ENCODE data around the gene EIF1AY.
"Not testable (repeated sequence)": the region's sequence is repeated elsewhere in the genome, so short reads cannot be mapped to it uniquely, and the experiment has no call there.

EIF1AY gene

GRCh38 chrY:20575531-20576121 is at the start of gene EIF1AY:
Gene EIF1AY, plus strand, starts transcription at chrY:20575776. Its CDS starts 96 bp downstream, at chrY:20575872.
- peak in 3 of 6 experiments; percentile 86 to 90 (median 88) for DNase-seq

- peak in 1 of 6 experiments; percentile 0 for DNase-seq
These were observed 47.1 kb upstream of the EIF1AY start for GRCh38 chrY:20528435-20528834.

GRCh38 chrY:20538186-20538585 is 37.4 kb upstream of the EIF1AY start:
- DNase-seq = no peak

GRCh38 chrY:20538933-20539332 is 36.6 kb upstream of the EIF1AY start:
- DNase-seq = no peak

- no peak for DNase-seq
These were observed 31.1 kb upstream of the EIF1AY start for GRCh38 chrY:20544451-20544960.

- no peak for DNase-seq
These were observed 29.5 kb upstream of the EIF1AY start for GRCh38 chrY:20546071-20546470.

- no peak for DNase-seq
These were observed 26.3 kb upstream of the EIF1AY start for GRCh38 chrY:20549289-20549688.

- peak in 1 of 6 experiments; percentile 0 for DNase-seq
These were observed 23.7 kb upstream of the EIF1AY start for GRCh38 chrY:20551840-20552239.

GRCh38 chrY:20552764-20553323 is 22.7 kb upstream of the EIF1AY start:
- not testable (repeated sequence) for DNase-seq

GRCh38 chrY:20555820-20556219 is 19.8 kb upstream of the EIF1AY start:
- no peak for DNase-seq

- no peak for DNase-seq
These were observed 16.9 kb upstream of the EIF1AY start for GRCh38 chrY:20558677-20559076.

GRCh38 chrY:20559873-20560512 is 15.6 kb upstream of the EIF1AY start:
- DNase-seq = no peak

GRCh38 chrY:20571306-20571705 is 4.3 kb upstream of the EIF1AY start:
- DNase-seq = no peak

GRCh38 chrY:20576506-20576905 is 930 bp downstream of the EIF1AY start:
- DNase-seq = peak in 1 of 6 experiments; percentile 21

- DNase-seq = no peak
These were observed 2.6 kb downstream of the EIF1AY start for GRCh38 chrY:20578206-20578605.

GRCh38 chrY:20581687-20582086 is 6.1 kb downstream of the EIF1AY start:
- no peak for DNase-seq

- DNase-seq = no peak
These were observed 10.6 kb downstream of the EIF1AY start for GRCh38 chrY:20586161-20586560.

Measured in stimulated activated naive CD4-positive, alpha-beta T cell (primary cell).